CD14-positive monocyte (primary cell): ENCODE measurements around the gene ICOS. TPM values are rescaled to one million over a fixed set of nuclear protein-coding genes. Genes with fewer than 3 reads are reported as not detected.

ENCODE experiments used
- DNase-seq, 3 donors: peaks; one replicate each; pipeline ENCODE4 v3.0.0-alpha.2; 2011 to 2022
- H2AFZ ChIP-seq: 2 replicates; pipeline ENCODE4 v1.6.0; 2012; ENCODE audit warnings: mild to moderate bottlenecking, low read depth, low read length, inconsistent platforms; ENCODE audit not compliant: insufficient read depth, poor library complexity, severe bottlenecking
- H3K27ac ChIP-seq, 2 donors: 1 replicate in 1 of 2; 2 replicates in 1 of 2; pipeline ENCODE4 v1.5.1; 2012 to 2013; ENCODE audit warnings: low read length in 2 of 2, control low read depth in 1 of 2, inconsistent platforms in 1 of 2, low read depth in 1 of 2, mild to moderate bottlenecking in 1 of 2
- H3K27me3 ChIP-seq, 2 donors: one replicate each; pipeline versions ENCODE4 v1.6.0 to v1.6.1; 2011 to 2013; ENCODE audit warnings: low read length in 2 of 2; ENCODE audit not compliant: control insufficient read depth in 2 of 2, insufficient read depth in 2 of 2
- H3K36me3 ChIP-seq, 2 donors: replicated peaks in 1 of 2; 1 replicate in 1 of 2; 2 replicates in 1 of 2; pipeline versions ENCODE4 v1.5.1 to v1.6.1; 2012 to 2013; ENCODE audit warnings: low read length in 2 of 2, control low read depth in 1 of 2, inconsistent platforms in 1 of 2, mild to moderate bottlenecking in 1 of 2; ENCODE audit not compliant: insufficient read depth in 2 of 2, control insufficient read depth in 1 of 2
- H3K4me1 ChIP-seq, 2 donors: 1 replicate in 1 of 2; 2 replicates in 1 of 2; pipeline versions ENCODE4 v1.5.1 to v1.6.1; 2012 to 2013; ENCODE audit warnings: low read length in 2 of 2, control low read depth in 1 of 2, inconsistent platforms in 1 of 2, mild to moderate bottlenecking in 1 of 2, moderate library complexity in 1 of 2; ENCODE audit not compliant: insufficient read depth in 2 of 2, control insufficient read depth in 1 of 2
- H3K4me2 ChIP-seq: replicated peaks from 2 replicates; pipeline ENCODE3; 2012; ENCODE audit warnings: low read length, moderate library complexity, mild to moderate bottlenecking; ENCODE audit not compliant: poor library complexity, severe bottlenecking; ENCODE audit errors: extremely low read depth
- H3K4me3 ChIP-seq, 3 experiments: fragments of 200-600 bp in 1 of 3; sonication (generic) in 1 of 3; replicated peaks in 1 of 3; 1 replicate in 2 of 3; 2 replicates in 1 of 3; pipeline ENCODE4 v1.5.1; 2011 to 2013; ENCODE audit warnings: low read length in 3 of 3, mild to moderate bottlenecking in 3 of 3, control low read depth in 2 of 3, low read depth in 2 of 3, inconsistent platforms in 1 of 3, moderate library complexity in 1 of 3
- H3K79me2 ChIP-seq: 2 replicates; pipeline ENCODE4 v1.6.0; 2012; ENCODE audit warnings: mild to moderate bottlenecking, control low read depth, inconsistent platforms, low read length, moderate library complexity; ENCODE audit not compliant: insufficient read depth
- H3K9ac ChIP-seq: 2 replicates; pipeline ENCODE4 v1.6.0; 2017; ENCODE audit warnings: low read length, mild to moderate bottlenecking; ENCODE audit not compliant: insufficient read depth, poor library complexity, severe bottlenecking
- H3K9me3 ChIP-seq, 2 donors: replicated peaks in 1 of 2; 1 replicate in 1 of 2; 2 replicates in 1 of 2; pipeline versions ENCODE4 v1.5.1 to v1.6.1; 2012 to 2013; ENCODE audit warnings: low read length in 2 of 2, control low read depth in 1 of 2; ENCODE audit not compliant: control insufficient read depth in 1 of 2, insufficient read depth in 1 of 2
- H4K20me1 ChIP-seq: 2 replicates; pipeline ENCODE4 v1.6.0; 2012; ENCODE audit warnings: mild to moderate bottlenecking, low read length, control low read depth, moderate library complexity; ENCODE audit not compliant: insufficient read depth
- H3K27ac Mint-ChIP-seq, 7 donors: one replicate each; pipeline ENCODE4 v1.8.0; 2020; ENCODE audit warnings: mild to moderate bottlenecking in 7 of 7, mixed read lengths in 7 of 7, moderate library complexity in 6 of 7, inconsistent platforms in 2 of 7
- H3K27me3 Mint-ChIP-seq, 3 donors: one replicate each; pipeline ENCODE4 v1.8.0; 2021 to 2022; ENCODE audit warnings: low read depth in 3 of 3, mild to moderate bottlenecking in 3 of 3, mixed read lengths in 3 of 3, moderate library complexity in 3 of 3, inconsistent platforms in 1 of 3
- H3K36me3 Mint-ChIP-seq, 2 donors: one replicate each; pipeline ENCODE4 v1.8.0; 2020; ENCODE audit warnings: mixed read lengths in 2 of 2, inconsistent platforms in 1 of 2, mild to moderate bottlenecking in 1 of 2
- H3K4me1 Mint-ChIP-seq: one replicate; pipeline ENCODE4 v1.8.0; 2020; ENCODE audit warnings: mild to moderate bottlenecking, mixed read lengths
- H3K4me3 Mint-ChIP-seq, 2 donors: one replicate each; pipeline ENCODE4 v1.8.0; 2020; ENCODE audit warnings: mild to moderate bottlenecking in 2 of 2, mixed read lengths in 2 of 2, moderate library complexity in 1 of 2
- H3K9me3 Mint-ChIP-seq, 7 donors: one replicate each; pipeline ENCODE4 v1.8.0; 2020 to 2022; ENCODE audit warnings: mixed read lengths in 7 of 7, mild to moderate bottlenecking in 6 of 7, moderate library complexity in 6 of 7, inconsistent platforms in 2 of 7
- WGBS: methylation state at CpG from one replicate; pipeline ENCODE4 v1.1.5; 2013; ENCODE audit warnings: missing lambda C conversion rate; ENCODE audit not compliant: insufficient coverage; 5-methylcytosine and 5-hydroxymethylcytosine counted together
- intact Hi-C, 2 donors: fragments of 100-400 bp; cut with micrococcal nuclease; formaldehyde crosslinking; loops; one replicate each; pipeline versions ENCODE4 v1.15.0 to v1.15.1; 2023
- polyA plus RNA-seq, 3 donors: library from polyadenylated mRNA; depleted of rRNA in 1 of 3; unstranded in 2 of 3; stranded (reverse) in 1 of 3; fragments of 300-500 nt in 2 of 3; fragments of >200 nt in 1 of 3; fragmentation: Illumina TruSeq in 2 of 3; gene quantifications; 1 replicate in 2 of 3; 2 replicates in 1 of 3; pipeline ENCODE4 v1.2.3, GENCODE V29; 2012 to 2021
- TF ChIP-seq, protein P1 (sequence below): fragments of 200-600 bp; IDR thresholded peaks from one replicate; pipeline ENCODE4 v1.8.0; 2022; ENCODE audit warnings: antibody characterized with exemption, mild to moderate bottlenecking

The ICOS gene
- polyA plus RNA-seq, 3 donors = 0.03 to 0.13 TPM; not detected in 1

GRCh38 chr2:203890733-203891132, 45.8 kb upstream of the ICOS start:
- TF ChIP-seq, protein P1, sequence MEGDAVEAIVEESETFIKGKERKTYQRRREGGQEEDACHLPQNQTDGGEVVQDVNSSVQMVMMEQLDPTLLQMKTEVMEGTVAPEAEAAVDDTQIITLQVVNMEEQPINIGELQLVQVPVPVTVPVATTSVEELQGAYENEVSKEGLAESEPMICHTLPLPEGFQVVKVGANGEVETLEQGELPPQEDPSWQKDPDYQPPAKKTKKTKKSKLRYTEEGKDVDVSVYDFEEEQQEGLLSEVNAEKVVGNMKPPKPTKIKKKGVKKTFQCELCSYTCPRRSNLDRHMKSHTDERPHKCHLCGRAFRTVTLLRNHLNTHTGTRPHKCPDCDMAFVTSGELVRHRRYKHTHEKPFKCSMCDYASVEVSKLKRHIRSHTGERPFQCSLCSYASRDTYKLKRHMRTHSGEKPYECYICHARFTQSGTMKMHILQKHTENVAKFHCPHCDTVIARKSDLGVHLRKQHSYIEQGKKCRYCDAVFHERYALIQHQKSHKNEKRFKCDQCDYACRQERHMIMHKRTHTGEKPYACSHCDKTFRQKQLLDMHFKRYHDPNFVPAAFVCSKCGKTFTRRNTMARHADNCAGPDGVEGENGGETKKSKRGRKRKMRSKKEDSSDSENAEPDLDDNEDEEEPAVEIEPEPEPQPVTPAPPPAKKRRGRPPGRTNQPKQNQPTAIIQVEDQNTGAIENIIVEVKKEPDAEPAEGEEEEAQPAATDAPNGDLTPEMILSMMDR = no peak
- peak overlapping the region; percentile 91 to 98 (median 95) for H3K27ac Mint-ChIP-seq
- no peaks in the 10 kb centered on the region for H3K36me3 ChIP-seq
- peaks cover 86% of the 10 kb centered on the region for H3K4me1 Mint-ChIP-seq
- H3K9ac ChIP-seq = no peak overlapping the region
- H2AFZ ChIP-seq = no peak overlapping the region
- peaks cover 0 to 2% (median 0%) of the 10 kb centered on the region in 7 donors for H3K9me3 Mint-ChIP-seq
- H3K27me3 ChIP-seq = no peaks in the 10 kb centered on the region
- no peak for DNase-seq
- H3K79me2 ChIP-seq = no peaks in the 10 kb centered on the region
- H3K4me1 ChIP-seq = peaks cover 92 to 99% of the 10 kb centered on the region in 2 donors
- no peaks in the 10 kb centered on the region for H3K9me3 ChIP-seq
- no CpG with 5 or more reads among the region's 1 CpG for WGBS
- H3K36me3 Mint-ChIP-seq = peaks cover 4 to 8% of the 10 kb centered on the region in 2 donors
- H4K20me1 ChIP-seq = no peaks in the 10 kb centered on the region
- intact Hi-C loops = loop anchor here in 1 of 2 donors (10.0 kb wide), 1 partner anchor 236 kb away; no protein-coding TSS in a partner anchor
- peak overlapping the region in 1 of 2 donors; percentile 78 for H3K27ac ChIP-seq
- peak overlapping the region in 1 of 3 experiments; percentile 45 for H3K4me3 ChIP-seq
- H3K4me2 ChIP-seq = no peak overlapping the region
- no peaks in the 10 kb centered on the region for H3K27me3 Mint-ChIP-seq
- H3K4me3 Mint-ChIP-seq = no peak overlapping the region

DNA sequence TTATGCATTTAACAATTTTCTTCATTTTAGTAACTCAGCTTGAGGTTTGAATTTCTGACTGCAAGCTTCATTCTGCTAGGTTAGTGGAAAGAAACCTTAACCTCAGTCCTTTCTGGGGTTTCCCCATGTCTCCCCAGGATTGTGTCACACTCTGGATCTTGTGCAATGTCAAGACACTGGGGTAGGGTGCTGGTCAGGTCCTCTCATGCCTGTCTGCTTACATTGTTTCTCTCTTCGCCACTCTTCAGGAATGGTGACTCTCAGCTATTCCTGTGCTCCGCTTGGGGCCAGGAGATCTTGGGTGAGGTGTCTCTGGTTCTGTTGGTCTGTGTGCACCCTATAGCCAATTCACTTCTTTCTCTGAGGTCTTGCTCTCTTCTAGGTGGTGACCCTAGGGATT, 45.1 kb upstream of the ICOS start:
- H3K27me3 Mint-ChIP-seq = no peaks in the 10 kb centered on the region
- Histone ChIP-seq H3K4me1 (peaks cover 91 to 96% of the 10 kb centered on the region in 2 donors), H3K9me3 (no peaks in the 10 kb centered on the region), H4K20me1 (no peaks in the 10 kb centered on the region), H3K4me2 (peak overlapping the region; percentile 58), H3K36me3 (no peaks in the 10 kb centered on the region), H3K79me2 (no peaks in the 10 kb centered on the region), H3K27ac (peak overlapping the region; percentile 68 to 78), H3K27me3 (no peaks in the 10 kb centered on the region), H3K9ac (peak overlapping the region; percentile 22), H2AFZ (peak overlapping the region; percentile 30), H3K4me3 (peak overlapping the region in 1 of 3 experiments; percentile 45)
- H3K4me3 Mint-ChIP-seq = peak overlapping the region; percentile 66 to 87
- peaks cover 5 to 8% of the 10 kb centered on the region in 2 donors for H3K36me3 Mint-ChIP-seq
- H3K4me1 Mint-ChIP-seq = peaks cover 86% of the 10 kb centered on the region
- DNase-seq = peak; percentile 86 to 93 (median 92)
- H3K9me3 Mint-ChIP-seq = peaks cover 0 to 2% (median 0%) of the 10 kb centered on the region in 7 donors
- WGBS = no CpG with 5 or more reads among the region's 2 CpGs
- peak overlapping the region; percentile 91 to 98 (median 95) for H3K27ac Mint-ChIP-seq
- intact Hi-C loops = loop anchor here in 1 of 2 donors (10.0 kb wide), 1 partner anchor 237 kb away; no protein-coding TSS in a partner anchor
- TF ChIP-seq, protein P1 = no peak
